Fibroblast of gingiva (primary cell): Measurements from ENCODE around the gene USP25.

Source experiments
- DNase-seq: peaks from one replicate; pipeline ENCODE4 v3.0.0-alpha.2; 2011; ENCODE audit warnings: low read depth

Gene USP25

DNA sequence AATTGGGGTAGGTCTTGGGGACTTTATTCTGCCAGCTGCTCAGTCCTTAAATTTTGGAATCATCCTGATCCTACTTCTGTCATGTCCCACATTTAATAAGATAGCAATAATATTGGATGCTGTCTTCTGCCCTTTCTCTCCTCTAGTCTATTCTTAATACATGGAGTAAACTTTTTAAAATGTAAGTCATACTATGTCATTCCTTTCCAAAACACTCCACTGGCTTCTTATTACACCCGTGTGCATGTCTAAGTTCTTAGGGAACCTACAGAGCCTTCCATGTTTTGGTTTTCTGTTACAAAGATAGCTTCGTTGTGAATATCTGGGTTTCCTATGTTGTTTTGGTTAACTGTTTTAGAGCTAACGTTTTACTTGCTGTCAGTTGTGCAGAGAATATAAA, 35.1 kb downstream of the USP25 start:
- no peak for DNase-seq

GRCh38 chr21:15766952-15767603, 37.3 kb downstream of the USP25 start:
- no peak for DNase-seq

DNA sequence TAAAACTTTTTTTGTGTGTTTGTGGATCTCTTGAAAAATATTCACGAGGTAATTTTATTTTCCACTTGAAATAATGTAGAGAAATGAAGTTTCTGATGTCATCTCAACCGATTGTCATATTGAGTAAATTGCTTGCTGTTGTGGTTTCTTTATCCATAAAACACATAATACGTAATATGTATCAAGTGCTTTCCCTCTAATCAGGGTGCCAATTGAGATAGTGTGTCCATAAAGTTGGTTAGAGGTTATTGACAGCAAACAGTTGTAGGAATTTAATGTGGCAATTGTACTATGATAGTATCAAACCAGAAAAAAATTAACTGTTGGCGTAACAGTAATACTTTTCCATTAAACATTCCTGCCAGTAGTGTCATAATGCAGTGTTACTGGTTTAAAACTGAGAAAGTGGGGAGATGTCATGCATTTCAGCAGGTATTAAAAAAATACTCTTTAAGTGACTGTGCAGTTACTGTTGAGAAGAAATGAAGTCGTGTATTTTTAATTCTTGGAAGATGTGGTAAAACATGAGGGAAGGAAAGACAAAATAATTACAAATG, 38.3 kb downstream of the USP25 start:
- no peak for DNase-seq

DNA sequence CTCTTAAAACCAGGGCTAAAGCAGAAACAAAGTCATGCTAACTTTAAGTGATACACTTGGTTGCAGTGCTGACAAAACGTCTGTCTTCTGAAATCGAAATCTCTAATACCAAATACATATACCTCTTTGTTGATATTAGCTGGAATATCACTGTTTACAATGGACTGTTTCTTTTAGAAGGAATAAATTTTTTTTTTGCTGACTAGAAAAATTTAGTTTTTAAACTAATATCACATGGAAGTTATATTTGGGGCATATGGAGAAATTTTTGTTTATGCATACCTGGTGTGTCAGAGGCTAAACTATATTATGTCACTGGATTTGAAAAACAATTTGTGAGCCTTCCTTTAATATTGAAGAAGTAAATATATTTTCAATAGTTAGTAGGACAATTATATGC, 39.1 kb downstream of the USP25 start:
- no peak for DNase-seq

DNA sequence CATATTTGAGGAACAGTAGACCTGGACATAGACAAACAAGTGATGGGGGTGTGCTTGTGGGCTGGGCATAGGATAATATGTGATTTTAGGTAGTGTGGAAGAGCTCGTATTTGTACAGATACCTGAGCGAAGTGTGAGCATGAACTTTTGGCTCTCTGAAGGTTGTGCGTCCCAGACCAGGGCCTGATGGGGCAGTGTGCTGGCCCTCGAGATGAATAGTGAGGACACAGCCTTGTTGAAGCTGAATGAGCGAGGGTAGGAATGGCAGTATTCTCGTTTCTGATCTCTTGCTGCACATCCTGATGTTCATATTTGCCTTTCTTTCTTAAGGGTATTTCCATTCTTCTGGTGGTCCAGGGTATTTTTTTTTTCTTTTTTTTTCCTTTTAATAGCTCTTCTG, 41.5 kb downstream of the USP25 start:
- DNase-seq, result no peak

DNA sequence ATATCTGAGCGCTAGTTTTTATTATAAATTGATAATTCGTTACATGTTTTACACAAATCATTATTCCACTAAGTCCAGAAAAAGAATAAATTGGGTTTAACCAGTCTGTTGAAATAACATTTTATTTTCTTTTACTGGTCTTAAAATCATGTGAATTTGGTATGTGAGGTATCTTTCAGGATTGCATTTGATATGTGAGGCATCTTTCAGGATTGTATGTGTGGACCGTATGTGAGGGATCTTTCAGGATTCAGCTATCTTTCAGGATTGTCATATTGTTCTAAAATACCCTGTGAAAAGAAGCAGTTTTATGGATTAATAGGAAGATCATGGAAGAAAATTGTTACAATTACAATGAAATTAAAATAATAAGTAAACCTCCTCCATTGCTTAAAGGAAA, 42.9 kb downstream of the USP25 start:
- no peak for DNase-seq

DNA sequence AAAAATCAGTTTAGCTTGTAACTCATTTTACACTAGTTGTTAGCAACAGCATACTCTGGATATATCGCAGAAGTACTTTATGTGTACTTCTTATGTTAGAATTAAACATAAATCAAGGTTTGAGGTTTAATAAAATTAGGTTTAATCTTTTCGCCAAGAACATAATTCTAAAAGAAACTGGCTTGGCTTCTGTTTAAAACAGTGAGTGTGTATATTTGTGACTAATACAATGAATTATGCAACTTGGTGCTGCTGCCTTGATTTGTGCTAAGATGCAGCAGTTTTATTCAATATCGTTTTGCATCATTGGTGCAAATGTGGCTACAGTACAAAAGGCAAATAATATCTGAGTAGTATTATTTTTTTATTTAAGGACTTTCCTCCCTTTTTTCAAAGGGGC, 44.8 kb downstream of the USP25 start:
- peak; percentile 53 for DNase-seq

DNA sequence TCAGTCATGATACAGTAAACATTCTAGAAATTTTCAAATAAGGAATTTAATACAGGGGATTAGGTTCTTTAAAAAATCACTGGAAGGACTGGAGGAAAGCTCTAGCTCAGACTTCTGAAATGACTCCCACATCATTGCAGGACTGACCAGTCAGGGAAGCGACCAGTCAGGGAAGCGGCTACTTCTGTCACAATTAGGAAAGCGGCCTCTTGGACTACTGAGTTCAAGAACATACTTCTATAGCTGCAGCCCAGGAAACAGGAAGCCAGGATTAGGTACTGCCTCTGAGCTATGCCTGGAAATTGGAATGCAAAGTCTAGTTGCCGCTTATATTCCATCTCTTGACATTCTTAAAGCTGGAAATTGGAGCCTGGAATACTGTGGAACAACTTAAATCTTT, 45.5 kb downstream of the USP25 start:
- no peak for DNase-seq

GRCh38 chr21:15775981-15776380, 46.2 kb downstream of the USP25 start:
- DNase-seq, result peak; percentile 69

- no peak for DNase-seq
These were observed 47.0 kb downstream of the USP25 start for GRCh38 chr21:15776818-15777217.

DNA sequence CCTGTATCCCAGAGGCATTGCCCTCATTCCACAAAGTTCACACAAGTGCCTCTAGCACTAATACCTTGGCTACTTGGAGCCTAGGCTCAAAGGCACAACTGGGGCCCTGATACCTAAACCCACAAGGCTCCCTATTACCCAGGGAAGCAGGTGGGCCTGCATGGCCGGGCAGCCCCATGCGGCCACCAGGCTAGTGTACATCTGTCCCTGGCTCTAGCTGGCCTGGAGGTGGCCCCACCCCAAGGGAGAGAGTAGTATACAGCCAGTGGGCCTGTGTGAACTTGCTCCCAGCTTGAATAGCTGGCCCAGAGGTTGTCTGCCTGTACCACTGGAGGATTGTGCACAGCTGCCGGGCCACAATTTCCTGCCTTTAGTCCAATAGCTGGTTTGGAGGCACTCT, 52.2 kb downstream of the USP25 start:
- DNase-seq, result no peak

GRCh38 chr21:15788847-15789523, 59.2 kb downstream of the USP25 start:
- DNase-seq, result peak; percentile 76

DNA sequence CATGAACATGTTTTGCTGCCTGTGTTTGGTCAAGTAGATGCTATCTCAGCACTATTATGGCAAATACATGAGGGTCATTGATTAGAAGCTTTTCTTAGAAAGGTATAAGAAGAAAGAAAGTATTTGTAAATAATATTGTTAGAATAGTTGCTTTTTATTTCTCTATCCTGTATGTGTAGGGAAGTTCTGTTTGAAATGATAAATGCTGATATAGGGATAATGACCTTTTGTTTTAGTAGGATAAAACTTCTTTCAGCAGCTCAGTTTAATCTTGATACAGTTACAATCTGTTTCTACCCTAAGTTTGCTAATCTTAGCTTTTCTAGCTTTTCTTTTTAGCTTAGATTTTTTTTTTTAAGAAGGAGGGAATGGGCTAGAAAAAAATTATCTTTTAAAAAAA, 63.3 kb downstream of the USP25 start:
- DNase-seq, result no peak

- DNase-seq, result peak; percentile 68
These were observed 63.9 kb downstream of the USP25 start for GRCh38 chr21:15793550-15794235.

DNA sequence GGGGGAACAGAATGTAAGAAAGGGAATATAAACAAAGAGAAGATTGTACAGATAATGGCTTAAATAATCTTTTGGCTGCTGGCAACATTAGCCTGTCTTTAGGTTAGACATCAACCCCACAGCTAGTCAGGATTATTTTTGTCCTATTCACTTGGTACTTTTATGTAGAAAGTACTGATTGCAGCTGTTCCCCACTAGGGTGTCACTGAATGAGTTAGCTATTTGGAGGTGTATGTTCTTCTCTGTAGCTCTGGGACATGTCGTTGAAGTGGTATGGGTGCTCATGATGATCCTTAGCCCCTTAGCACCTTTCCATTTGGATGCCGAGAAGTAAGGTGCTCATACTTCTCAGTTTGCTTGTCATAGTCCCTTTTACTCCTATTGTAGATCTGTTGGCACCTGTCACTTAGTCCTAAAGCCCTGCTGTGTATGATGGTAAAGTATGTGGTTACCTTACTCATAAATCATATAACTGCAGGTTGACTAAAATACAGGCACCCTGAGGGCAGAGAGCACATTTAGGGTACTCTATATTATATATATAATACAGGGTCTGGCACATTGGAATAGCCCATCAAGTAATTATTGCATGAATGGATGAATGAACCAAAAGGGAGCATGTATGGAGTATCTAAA, 64.6 kb downstream of the USP25 start:
- no peak for DNase-seq

- DNase-seq, result no peak
These were observed 65.8 kb downstream of the USP25 start for GRCh38 chr21:15795533-15795932.

- DNase-seq, result no peak
These were observed 68.0 kb downstream of the USP25 start for GRCh38 chr21:15797577-15798363.

DNA sequence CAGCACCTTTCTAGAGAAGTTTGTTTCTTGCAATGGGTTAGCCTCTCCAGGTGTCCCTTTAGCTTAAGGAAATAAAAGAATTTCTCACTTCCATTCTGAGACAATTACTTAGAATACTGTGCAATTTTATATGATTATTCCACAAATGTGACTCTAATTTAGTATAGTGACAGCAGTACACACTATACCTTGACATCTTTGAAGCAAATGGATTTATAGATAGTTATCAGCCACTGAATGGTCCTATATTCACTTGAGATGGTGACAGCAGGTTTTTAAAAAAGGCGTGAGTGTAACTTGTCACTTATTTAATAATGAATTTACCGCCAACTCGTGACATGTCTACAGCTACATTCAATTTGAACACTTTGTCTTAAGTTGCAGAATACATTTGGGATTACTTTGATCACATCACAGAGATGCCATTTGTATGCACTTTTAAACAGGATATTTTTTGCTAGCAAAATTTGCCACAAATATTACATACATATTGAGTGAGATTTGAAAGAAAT, 71.6 kb downstream of the USP25 start:
- DNase-seq, result no peak

GRCh38 chr21:15804247-15805005, 74.6 kb downstream of the USP25 start:
- no peak for DNase-seq

GRCh38 chr21:15809065-15809464, 79.3 kb downstream of the USP25 start:
- no peak for DNase-seq

DNA sequence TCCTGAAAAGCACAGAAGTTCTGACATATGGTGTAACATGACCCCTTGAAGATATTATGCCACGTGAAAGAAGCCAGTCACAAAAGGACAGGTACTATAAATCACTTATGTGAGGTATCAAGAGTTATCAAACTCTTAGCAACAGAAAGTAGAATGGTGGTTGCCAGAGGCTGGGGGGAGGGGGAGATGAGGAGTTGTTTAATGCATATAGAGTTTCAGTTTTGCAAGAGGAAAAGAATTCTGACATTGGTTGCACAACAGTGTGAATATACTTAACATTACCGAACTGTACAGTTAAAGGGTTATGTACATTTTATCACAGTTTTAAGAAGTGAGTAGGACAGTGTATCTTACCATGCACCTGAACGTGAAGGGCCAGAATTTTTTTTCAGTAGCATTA, 80.0 kb downstream of the USP25 start:
- peak; percentile 77 for DNase-seq
